NCI-H460 (cell line): ENCODE results near the gene BCL7A. TPM values are rescaled to one million over a fixed set of nuclear protein-coding genes. Genes with fewer than 3 reads are reported as not detected.
"Not testable (repeated sequence)": the region's sequence is repeated elsewhere in the genome, so short reads cannot be mapped to it uniquely, and the experiment has no call there.

Experiments used
- DNase-seq: peaks from one replicate; pipeline ENCODE4 v3.0.0-alpha.2; 2016; ENCODE audit warnings: low read depth; ENCODE audit errors: extremely low read depth
- polyA plus RNA-seq: library from polyadenylated mRNA; depleted of rRNA; stranded (reverse); fragments of >200 nt; gene quantifications from 2 replicates; pipeline ENCODE4 v1.2.3, GENCODE V29; 2014; cell fraction: nucleus; rRNA removed
- total RNA-seq: library from RNA; depleted of rRNA; stranded (reverse); fragments of >200 nt; shearing (Covaris generic); gene quantifications from 2 replicates; pipeline ENCODE4 v1.2.3, GENCODE V29; 2014; rRNA removed

Gene BCL7A
- total RNA-seq, result 13.1 TPM in 2 replicates
- 10.6 and 10.7 TPM in 2 replicates for polyA plus RNA-seq

- DNase-seq, result peak; percentile 54
These were observed at the start of gene BCL7A for GRCh38 chr12:122021822-122022392. Gene BCL7A (plus strand): TSS chr12:122021884. CDS start chr12:122022092, 208 bp downstream.

- DNase-seq, result no peak
These were observed 47.4 kb upstream of the BCL7A start for GRCh38 chr12:121974026-121974985.

- DNase-seq, result no peak
These were observed 46.7 kb upstream of the BCL7A start for GRCh38 chr12:121975021-121975420.

- DNase-seq, result no peak
These were observed 44.7 kb upstream of the BCL7A start for GRCh38 chr12:121976950-121977349.

- DNase-seq, result no peak
These were observed 41.3 kb upstream of the BCL7A start for GRCh38 chr12:121980191-121980891.

GRCh38 chr12:121980892-121981272, 40.8 kb upstream of the BCL7A start:
- DNase-seq, result no peak

GRCh38 chr12:121981456-121981855, 40.2 kb upstream of the BCL7A start:
- DNase-seq, result no peak

GRCh38 chr12:121982950-121983349, 38.7 kb upstream of the BCL7A start:
- DNase-seq, result no peak

GRCh38 chr12:121983536-121984210, 38.0 kb upstream of the BCL7A start:
- no peak for DNase-seq

GRCh38 chr12:121986489-121987245, 35.0 kb upstream of the BCL7A start:
- DNase-seq, result no peak

GRCh38 chr12:121988519-121988918, 33.2 kb upstream of the BCL7A start:
- not testable (repeated sequence) for DNase-seq

GRCh38 chr12:121989276-121990113, 32.2 kb upstream of the BCL7A start:
- no peak for DNase-seq

GRCh38 chr12:121990114-121990647, 31.5 kb upstream of the BCL7A start:
- DNase-seq, result no peak

- DNase-seq, result no peak
These were observed 30.7 kb upstream of the BCL7A start for GRCh38 chr12:121990692-121991603.

- DNase-seq, result peak; percentile 59
These were observed 29.4 kb upstream of the BCL7A start for GRCh38 chr12:121992059-121992879.

GRCh38 chr12:121996050-121996944, 25.4 kb upstream of the BCL7A start:
- DNase-seq, result no peak
